ENCODE results near the gene RAD51B. TPM values are rescaled to one million over a fixed set of nuclear protein-coding genes. Genes with fewer than 3 reads are reported as not detected.

Gene RAD51B
- total and polyA plus RNA-seq, 9 of the 15 experiments (the other 6 are each of a cell fraction or from before 2014, with no cell fraction given): 8.5 to 17.3 (median 11.3) TPM

DNA sequence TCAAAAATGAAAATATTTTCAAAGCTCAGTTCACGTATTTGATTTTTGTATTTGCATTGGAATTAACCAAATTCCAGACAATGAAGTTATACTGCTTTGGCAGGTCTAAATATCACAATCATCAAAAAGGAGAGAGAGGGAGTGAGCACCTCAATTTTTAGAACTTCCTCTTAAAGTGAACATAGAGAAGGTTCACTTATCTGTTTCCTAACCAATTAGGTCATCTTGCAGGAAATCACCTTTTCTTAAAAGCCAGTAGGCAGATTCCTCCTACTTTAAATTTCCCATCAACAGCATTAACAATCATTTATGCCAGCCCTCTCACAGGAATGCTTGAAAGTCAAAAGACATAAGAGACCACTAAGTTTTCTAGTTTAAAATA lies 584.6 kb downstream of the RAD51B start (continued):
- TF ChIP-seq, protein P1, sequence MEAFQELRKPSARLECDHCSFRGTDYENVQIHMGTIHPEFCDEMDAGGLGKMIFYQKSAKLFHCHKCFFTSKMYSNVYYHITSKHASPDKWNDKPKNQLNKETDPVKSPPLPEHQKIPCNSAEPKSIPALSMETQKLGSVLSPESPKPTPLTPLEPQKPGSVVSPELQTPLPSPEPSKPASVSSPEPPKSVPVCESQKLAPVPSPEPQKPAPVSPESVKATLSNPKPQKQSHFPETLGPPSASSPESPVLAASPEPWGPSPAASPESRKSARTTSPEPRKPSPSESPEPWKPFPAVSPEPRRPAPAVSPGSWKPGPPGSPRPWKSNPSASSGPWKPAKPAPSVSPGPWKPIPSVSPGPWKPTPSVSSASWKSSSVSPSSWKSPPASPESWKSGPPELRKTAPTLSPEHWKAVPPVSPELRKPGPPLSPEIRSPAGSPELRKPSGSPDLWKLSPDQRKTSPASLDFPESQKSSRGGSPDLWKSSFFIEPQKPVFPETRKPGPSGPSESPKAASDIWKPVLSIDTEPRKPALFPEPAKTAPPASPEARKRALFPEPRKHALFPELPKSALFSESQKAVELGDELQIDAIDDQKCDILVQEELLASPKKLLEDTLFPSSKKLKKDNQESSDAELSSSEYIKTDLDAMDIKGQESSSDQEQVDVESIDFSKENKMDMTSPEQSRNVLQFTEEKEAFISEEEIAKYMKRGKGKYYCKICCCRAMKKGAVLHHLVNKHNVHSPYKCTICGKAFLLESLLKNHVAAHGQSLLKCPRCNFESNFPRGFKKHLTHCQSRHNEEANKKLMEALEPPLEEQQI (IDR thresholded peaks at IDR 0.05): no peak
- TF ChIP-seq, protein P2, sequence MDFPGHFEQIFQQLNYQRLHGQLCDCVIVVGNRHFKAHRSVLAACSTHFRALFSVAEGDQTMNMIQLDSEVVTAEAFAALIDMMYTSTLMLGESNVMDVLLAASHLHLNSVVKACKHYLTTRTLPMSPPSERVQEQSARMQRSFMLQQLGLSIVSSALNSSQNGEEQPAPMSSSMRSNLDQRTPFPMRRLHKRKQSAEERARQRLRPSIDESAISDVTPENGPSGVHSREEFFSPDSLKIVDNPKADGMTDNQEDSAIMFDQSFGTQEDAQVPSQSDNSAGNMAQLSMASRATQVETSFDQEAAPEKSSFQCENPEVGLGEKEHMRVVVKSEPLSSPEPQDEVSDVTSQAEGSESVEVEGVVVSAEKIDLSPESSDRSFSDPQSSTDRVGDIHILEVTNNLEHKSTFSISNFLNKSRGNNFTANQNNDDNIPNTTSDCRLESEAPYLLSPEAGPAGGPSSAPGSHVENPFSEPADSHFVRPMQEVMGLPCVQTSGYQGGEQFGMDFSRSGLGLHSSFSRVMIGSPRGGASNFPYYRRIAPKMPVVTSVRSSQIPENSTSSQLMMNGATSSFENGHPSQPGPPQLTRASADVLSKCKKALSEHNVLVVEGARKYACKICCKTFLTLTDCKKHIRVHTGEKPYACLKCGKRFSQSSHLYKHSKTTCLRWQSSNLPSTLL (IDR thresholded peaks at IDR 0.05): no peak
- TF ChIP-seq, protein P3, sequence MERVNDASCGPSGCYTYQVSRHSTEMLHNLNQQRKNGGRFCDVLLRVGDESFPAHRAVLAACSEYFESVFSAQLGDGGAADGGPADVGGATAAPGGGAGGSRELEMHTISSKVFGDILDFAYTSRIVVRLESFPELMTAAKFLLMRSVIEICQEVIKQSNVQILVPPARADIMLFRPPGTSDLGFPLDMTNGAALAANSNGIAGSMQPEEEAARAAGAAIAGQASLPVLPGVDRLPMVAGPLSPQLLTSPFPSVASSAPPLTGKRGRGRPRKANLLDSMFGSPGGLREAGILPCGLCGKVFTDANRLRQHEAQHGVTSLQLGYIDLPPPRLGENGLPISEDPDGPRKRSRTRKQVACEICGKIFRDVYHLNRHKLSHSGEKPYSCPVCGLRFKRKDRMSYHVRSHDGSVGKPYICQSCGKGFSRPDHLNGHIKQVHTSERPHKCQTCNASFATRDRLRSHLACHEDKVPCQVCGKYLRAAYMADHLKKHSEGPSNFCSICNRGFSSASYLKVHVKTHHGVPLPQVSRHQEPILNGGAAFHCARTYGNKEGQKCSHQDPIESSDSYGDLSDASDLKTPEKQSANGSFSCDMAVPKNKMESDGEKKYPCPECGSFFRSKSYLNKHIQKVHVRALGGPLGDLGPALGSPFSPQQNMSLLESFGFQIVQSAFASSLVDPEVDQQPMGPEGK (CRISPR knock-in tag; IDR thresholded peaks at IDR 0.05; ENCODE audit: borderline replicate concordance): no peak
- TF ChIP-seq, protein P4, sequence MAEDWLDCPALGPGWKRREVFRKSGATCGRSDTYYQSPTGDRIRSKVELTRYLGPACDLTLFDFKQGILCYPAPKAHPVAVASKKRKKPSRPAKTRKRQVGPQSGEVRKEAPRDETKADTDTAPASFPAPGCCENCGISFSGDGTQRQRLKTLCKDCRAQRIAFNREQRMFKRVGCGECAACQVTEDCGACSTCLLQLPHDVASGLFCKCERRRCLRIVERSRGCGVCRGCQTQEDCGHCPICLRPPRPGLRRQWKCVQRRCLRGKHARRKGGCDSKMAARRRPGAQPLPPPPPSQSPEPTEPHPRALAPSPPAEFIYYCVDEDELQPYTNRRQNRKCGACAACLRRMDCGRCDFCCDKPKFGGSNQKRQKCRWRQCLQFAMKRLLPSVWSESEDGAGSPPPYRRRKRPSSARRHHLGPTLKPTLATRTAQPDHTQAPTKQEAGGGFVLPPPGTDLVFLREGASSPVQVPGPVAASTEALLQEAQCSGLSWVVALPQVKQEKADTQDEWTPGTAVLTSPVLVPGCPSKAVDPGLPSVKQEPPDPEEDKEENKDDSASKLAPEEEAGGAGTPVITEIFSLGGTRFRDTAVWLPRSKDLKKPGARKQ (CRISPR knock-in tag; IDR thresholded peaks at IDR 0.05): no peak

Measured in K562 (cell line).